Ammon's horn (tissue), 1 donor: ENCODE measurements around the gene TFDP1.
A peak's percentile ranks its signal among the peaks of the same experiment; 100 is the strongest.

Source experiments
- DNase-seq: peaks from one replicate; pipeline ENCODE4 v3.0.0-alpha.2; 2016; ENCODE audit warnings: low spot score

The TFDP1 gene

GRCh38 chr13:113634279-113635047, 49.9 kb downstream of the TFDP1 start:
- no peak for DNase-seq

DNA sequence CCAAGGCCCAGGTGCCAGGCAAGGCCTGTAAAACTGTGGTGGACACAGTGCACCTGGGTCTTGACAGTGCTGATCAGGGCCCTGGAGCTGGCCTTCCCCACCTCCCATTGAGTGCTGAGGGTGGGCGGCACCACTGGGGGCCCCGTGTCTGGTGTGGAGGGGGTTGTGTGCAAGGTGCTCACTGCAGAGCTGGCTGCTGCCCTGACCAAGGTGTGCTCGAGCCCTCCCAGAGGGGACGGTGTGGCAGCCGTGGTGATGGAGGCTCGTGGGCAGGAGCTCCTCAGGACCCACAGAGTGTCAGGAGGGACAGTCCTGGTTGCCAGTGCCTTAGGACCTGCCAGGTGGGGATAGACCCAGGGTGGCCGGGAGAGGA, 50.5 kb downstream of the TFDP1 start:
- no peak for DNase-seq

DNA sequence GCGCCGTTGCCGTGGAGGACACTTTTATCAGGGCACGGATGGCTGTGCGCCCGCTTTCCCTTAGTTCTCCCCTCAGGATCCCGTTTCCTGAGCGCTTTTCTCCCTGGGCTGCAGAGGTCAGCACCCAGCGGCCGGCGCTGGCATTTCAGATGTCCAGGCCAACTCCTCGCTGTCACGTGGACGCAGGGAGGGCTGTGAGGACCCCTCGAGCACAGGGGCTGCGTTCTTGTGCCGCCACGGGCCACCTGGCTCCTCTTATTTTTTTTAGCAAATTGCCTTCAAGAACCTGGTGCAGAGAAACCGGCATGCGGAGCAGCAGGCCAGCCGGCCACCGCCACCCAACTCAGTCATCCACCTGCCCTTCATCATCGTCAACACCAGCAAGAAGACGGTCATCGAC, 51.2 kb downstream of the TFDP1 start:
- no peak for DNase-seq

- no peak for DNase-seq
These were observed 51.9 kb downstream of the TFDP1 start for GRCh38 chr13:113636266-113636963.

- DNase-seq: no peak
These were observed 53.0 kb downstream of the TFDP1 start for GRCh38 chr13:113637262-113638160.

DNA sequence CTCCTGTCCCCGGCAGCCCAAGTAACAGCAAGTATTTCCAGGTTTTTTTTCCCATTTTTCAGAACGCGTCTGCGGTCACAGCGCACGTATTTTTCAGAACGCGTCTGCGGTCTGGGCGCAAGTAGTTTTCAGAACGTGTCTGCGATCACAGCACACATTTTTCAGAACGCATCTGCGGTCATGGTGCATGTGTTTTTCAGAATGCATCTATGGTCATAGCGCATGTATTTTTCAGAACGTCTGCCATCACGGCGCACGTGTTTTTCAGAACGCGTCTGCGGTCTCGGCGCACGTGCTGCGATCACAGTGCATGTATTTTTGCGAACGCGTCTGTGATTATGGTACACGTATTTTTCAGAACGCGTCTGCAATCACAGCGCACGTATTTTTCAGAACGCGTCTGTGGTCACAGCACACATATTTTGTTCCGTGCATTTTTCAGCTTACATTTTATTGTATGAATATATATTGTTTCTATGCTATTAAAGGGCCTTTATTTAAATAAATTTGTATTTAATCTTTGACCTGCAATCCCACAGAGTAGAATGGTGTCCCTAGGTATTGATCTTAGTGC, 53.7 kb downstream of the TFDP1 start:
- no peak for DNase-seq

DNA sequence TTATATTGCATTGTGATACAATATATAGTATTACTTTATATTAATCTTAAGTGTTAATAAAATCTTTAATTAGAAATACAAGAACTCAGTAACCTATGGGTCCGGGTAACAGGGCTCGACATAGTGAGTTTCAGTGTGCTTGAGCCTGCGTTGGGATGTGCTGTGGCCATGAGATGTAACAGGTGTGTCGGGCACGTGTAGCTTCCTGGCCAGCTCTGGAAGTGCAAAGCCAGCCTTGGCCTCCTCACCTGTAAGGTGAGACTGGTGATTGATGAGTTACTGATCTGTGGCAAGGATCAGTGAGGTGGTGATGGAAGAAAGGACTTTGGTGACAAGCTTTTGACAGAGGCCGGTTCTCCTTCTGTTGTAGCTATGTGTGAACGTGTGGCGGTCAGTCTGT, 54.3 kb downstream of the TFDP1 start:
- no peak for DNase-seq

GRCh38 chr13:113639616-113640262, 55.2 kb downstream of the TFDP1 start:
- DNase-seq: peak; percentile 65

DNA sequence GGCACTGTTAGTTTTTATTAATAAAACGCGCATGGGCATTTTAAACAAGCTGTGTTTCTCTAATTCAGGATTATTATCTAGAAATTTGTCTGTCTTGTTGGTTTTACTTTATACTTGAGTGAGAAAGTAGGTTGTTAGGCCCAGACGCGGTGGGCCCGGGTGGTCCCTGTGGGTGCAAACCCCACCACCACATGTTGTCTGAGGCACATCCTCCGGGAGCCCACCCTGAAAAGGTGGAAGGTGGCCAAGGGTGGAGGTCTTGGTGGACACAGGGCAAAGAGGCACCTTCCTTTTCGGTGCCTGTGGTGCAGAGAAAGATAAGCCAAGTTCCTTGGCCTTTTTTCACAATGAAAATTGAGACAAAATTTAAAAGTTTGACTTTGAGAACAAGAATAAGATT, 56.9 kb downstream of the TFDP1 start:
- DNase-seq: no peak

DNA sequence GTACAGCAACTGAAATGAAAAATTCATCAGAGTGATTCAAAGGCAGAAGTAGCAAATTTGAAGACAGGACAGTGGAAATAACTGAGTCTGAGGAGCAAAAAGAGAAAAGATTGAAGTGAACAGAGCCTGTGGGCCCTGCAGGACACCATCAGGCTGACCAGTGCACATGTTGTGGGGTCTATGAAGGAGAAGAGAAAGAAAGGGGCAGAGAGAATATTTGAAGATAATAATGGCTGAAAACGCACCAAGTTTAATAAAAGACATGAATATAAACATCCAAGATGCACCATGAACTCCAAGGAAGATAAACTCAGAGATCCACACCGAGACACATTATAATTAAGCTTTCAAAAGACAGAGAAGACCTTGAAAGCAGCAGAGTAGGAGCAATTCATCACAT, 58.0 kb downstream of the TFDP1 start:
- no peak for DNase-seq

DNA sequence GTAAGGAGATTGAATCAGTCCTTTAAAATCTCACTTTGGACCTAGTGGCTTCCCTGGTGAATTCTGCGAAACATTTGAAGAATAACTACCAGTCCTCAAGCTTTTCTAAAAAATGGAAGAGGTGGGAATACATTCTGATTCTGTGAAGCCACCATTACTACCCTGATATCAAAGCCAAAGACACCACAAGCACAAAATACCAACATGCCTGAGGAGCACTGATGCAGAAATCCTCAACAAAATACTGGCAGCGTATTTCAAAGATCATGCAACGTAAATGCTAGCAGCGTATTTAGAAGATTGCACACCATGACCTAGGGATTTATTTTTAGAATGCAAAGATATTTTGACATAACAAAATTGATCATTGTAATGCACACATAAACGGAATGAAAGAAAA, 59.0 kb downstream of the TFDP1 start:
- no peak for DNase-seq

- DNase-seq: no peak
These were observed 60.2 kb downstream of the TFDP1 start for GRCh38 chr13:113644800-113645199.

DNA sequence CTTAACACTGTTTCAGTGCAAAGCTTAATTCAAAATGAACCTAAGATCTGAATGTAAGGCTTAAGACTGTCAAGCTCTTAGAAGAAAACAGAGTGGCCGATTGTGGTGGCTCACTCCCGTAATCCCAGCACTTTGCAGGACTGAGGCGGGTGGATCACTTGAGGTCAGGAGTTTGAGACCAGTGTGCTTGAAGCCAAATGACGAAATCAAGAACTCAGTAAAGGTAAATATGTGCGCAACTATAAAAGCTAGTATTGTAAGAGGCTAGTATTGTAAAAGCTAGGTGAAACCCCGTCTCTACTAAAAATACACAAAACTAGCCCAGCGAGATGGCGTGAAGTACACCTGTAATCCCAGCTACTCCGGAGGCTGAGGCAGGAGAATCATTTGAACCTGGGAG, 60.8 kb downstream of the TFDP1 start:
- no peak for DNase-seq

GRCh38 chr13:113646376-113646775, 61.8 kb downstream of the TFDP1 start:
- DNase-seq: no peak

- no peak for DNase-seq
These were observed 62.4 kb downstream of the TFDP1 start for GRCh38 chr13:113646921-113647340.

GRCh38 chr13:113647351-113648215, 63.0 kb downstream of the TFDP1 start:
- DNase-seq: peak; percentile 92

GRCh38 chr13:113648216-113648610, 63.7 kb downstream of the TFDP1 start:
- no peak for DNase-seq

GRCh38 chr13:113649212-113649611, 64.7 kb downstream of the TFDP1 start:
- DNase-seq: no peak

GRCh38 chr13:113650275-113650674, 65.7 kb downstream of the TFDP1 start:
- no peak for DNase-seq

DNA sequence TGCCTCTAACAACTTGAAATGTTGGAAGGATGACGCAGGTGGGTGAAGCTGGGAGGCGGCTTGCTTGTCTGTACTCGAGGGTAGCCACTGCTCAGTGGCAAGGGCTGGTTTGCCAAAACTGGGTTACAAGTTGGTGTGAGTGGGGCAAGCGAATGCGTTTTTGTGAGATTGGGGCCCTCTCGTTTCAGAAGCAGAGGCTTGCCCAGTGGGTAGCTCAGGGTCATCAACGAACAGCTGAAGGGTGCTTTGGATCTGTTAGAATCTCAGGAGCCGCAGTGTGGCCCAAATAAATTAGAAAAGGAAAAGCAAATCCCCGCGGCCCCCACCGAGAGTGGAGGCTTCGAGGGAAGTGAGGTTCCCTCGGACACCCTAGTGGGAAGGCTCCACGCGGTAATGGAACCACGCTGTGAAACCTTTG, 66.2 kb downstream of the TFDP1 start:
- DNase-seq: no peak
